ENCODE data around the gene LDHD. TPM values are rescaled to one million over a fixed set of nuclear protein-coding genes. Genes with fewer than 3 reads are reported as not detected.

LDHD gene
- total and polyA plus RNA-seq, 2 experiments from 2014 or later, result 12.7 to 21.9 TPM

- Histone ChIP-seq H3K27ac (peak overlapping the region; percentile 36), H2AFZ (no peak overlapping the region), H3K9me2 (replicated peaks; ENCODE audit: insufficient read depth) (no peaks in the 10 kb centered on the region), H3K4me3 (no peak overlapping the region), H3K9me3 (ENCODE audit: low read depth) (no peaks in the 10 kb centered on the region), H4K20me1 (ENCODE audit: insufficient read depth, poor library complexity, severe bottlenecking) (peaks cover under 1% of the 10 kb centered on the region), H3K4me2 (no peak overlapping the region), H3K79me2 (no peaks in the 10 kb centered on the region), H3K27me3 (no peaks in the 10 kb centered on the region), H3K36me3 (replicated peaks; ENCODE audit: insufficient read depth, low read depth) (no peaks in the 10 kb centered on the region), H3K4me1 (ENCODE audit: insufficient read depth) (peaks cover 43% of the 10 kb centered on the region)
- TF ChIP-seq EZH2phosphoT487 (IDR thresholded peaks at IDR 0.05; ENCODE audit: low read depth, severe bottlenecking, unreplicated experiment) (no peak), EZH2 (IDR thresholded peaks at IDR 0.05; ENCODE audit: borderline replicate concordance) (no peak), CTCF (IDR thresholded peaks at IDR 0.05; ENCODE audit: poor library complexity) (no peak)
- 93% methylated on average over 10 of the region's 10 CpGs for WGBS (ENCODE audit: low lambda C conversion rate, missing lambda C conversion rate)
- no peak for DNase-seq (ENCODE audit: low spot score)
Observed at GRCh38 chr16:75109732-75110243, 6.8 kb downstream of the LDHD start.

GRCh38 chr16:75108792-75109731 is 7.5 kb downstream of the LDHD start:
- H3K36me3 ChIP-seq (replicated peaks; ENCODE audit: insufficient read depth, low read depth), result no peaks in the 10 kb centered on the region
- peaks cover 43% of the 10 kb centered on the region for H3K4me1 ChIP-seq (ENCODE audit: insufficient read depth)
- WGBS (ENCODE audit: low lambda C conversion rate, missing lambda C conversion rate), result 84% methylated on average over 27 of the region's 27 CpGs
- H3K4me2 ChIP-seq, result no peak overlapping the region
- no peaks in the 10 kb centered on the region for H3K27me3 ChIP-seq
- no peak overlapping the region for H2AFZ ChIP-seq
- H3K27ac ChIP-seq, result peak overlapping the region; percentile 34
- no peaks in the 10 kb centered on the region for H3K9me2 ChIP-seq (replicated peaks; ENCODE audit: insufficient read depth)
- no peaks in the 10 kb centered on the region for H3K9me3 ChIP-seq (ENCODE audit: low read depth)
- TF ChIP-seq CTCF (IDR thresholded peaks at IDR 0.05; ENCODE audit: poor library complexity) (no peak), EZH2phosphoT487 (IDR thresholded peaks at IDR 0.05; ENCODE audit: low read depth, severe bottlenecking, unreplicated experiment) (no peak), EZH2 (IDR thresholded peaks at IDR 0.05; ENCODE audit: borderline replicate concordance) (no peak)
- H4K20me1 ChIP-seq (ENCODE audit: insufficient read depth, poor library complexity, severe bottlenecking), result peaks cover 2% of the 10 kb centered on the region
- H3K79me2 ChIP-seq, result peaks cover 4% of the 10 kb centered on the region
- H3K4me3 ChIP-seq, result no peak overlapping the region
- peak; percentile 70 for DNase-seq (ENCODE audit: low spot score)

- H3K4me1 ChIP-seq (ENCODE audit: insufficient read depth), result peaks cover 39% of the 10 kb centered on the region
- H3K9me3 ChIP-seq (ENCODE audit: low read depth), result no peaks in the 10 kb centered on the region
- WGBS (ENCODE audit: low lambda C conversion rate, missing lambda C conversion rate), result 96% methylated on average over 10 of the region's 10 CpGs
- H3K4me2 ChIP-seq, result no peak overlapping the region
- H3K79me2 ChIP-seq, result peaks cover 12% of the 10 kb centered on the region
- H3K36me3 ChIP-seq (replicated peaks; ENCODE audit: insufficient read depth, low read depth), result no peaks in the 10 kb centered on the region
- no peaks in the 10 kb centered on the region for H3K27me3 ChIP-seq
- H3K4me3 ChIP-seq, result no peak overlapping the region
- DNase-seq (ENCODE audit: low spot score), result no peak
- no peak for TF ChIP-seq CTCF (IDR thresholded peaks at IDR 0.05; ENCODE audit: poor library complexity)
- TF ChIP-seq EZH2phosphoT487 (IDR thresholded peaks at IDR 0.05; ENCODE audit: low read depth, severe bottlenecking, unreplicated experiment), result no peak
- no peak for TF ChIP-seq EZH2 (IDR thresholded peaks at IDR 0.05; ENCODE audit: borderline replicate concordance)
- H3K9me2 ChIP-seq (replicated peaks; ENCODE audit: insufficient read depth), result no peaks in the 10 kb centered on the region
- H2AFZ ChIP-seq, result no peak overlapping the region
- no peak overlapping the region for H3K27ac ChIP-seq
- H4K20me1 ChIP-seq (ENCODE audit: insufficient read depth, poor library complexity, severe bottlenecking), result peaks cover 2% of the 10 kb centered on the region
Observed at GRCh38 chr16:75107505-75107904, 9.1 kb downstream of the LDHD start.

All from hepatocyte (in vitro differentiated cells).